ENCODE data around the gene GRIA1.

DNA sequence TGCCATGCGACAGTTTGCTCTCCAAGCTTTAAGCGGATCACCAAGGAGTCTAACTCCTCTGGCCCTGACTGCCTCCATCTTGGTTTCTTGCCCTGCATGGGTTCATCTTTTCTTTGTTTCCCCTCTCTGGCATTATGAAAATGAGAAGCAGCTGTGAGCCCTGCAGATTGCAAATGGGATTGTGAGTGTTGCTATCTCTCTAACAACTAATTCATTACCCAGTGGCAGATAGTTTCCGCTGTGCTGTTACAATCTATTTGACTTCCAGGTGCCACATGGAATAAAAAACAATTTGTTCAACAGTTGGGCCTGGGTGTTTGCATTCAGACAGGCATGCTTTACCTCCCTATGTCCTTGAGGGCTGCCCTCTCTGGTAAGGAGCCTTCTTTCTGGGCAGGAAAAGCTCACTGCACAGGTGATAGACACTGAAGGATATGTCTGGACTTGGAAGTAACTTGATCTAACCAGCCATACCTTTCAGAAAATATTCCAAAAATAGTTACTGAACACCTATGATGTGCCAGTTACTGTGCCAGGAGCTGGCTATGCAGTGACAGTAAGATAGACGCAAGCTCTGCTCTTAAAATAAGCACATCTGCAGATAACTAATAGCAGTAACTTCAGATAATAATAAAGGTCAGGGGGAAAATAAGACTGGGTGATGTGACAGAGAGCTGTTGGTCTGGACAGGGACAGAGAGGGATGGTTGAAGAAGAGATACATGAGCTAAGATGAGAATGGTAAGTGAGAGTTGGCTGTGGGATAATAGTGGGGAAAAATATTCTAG, 40.1 kb downstream of the GRIA1 start:
- TF ChIP-seq, protein P1, sequence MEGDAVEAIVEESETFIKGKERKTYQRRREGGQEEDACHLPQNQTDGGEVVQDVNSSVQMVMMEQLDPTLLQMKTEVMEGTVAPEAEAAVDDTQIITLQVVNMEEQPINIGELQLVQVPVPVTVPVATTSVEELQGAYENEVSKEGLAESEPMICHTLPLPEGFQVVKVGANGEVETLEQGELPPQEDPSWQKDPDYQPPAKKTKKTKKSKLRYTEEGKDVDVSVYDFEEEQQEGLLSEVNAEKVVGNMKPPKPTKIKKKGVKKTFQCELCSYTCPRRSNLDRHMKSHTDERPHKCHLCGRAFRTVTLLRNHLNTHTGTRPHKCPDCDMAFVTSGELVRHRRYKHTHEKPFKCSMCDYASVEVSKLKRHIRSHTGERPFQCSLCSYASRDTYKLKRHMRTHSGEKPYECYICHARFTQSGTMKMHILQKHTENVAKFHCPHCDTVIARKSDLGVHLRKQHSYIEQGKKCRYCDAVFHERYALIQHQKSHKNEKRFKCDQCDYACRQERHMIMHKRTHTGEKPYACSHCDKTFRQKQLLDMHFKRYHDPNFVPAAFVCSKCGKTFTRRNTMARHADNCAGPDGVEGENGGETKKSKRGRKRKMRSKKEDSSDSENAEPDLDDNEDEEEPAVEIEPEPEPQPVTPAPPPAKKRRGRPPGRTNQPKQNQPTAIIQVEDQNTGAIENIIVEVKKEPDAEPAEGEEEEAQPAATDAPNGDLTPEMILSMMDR (IDR thresholded peaks at IDR 0.05), result no peak
- TF ChIP-seq POLR2AphosphoS5 (IDR thresholded peaks at IDR 0.05), result no peak
- no peak for TF ChIP-seq POLR2A (IDR thresholded peaks at IDR 0.05)
- no peak for TF ChIP-seq EP300 (IDR thresholded peaks at IDR 0.05)

All from gastroesophageal sphincter (tissue), 3 donors.